Measurements from ENCODE around the gene THADA.
"Not testable (repeated sequence)": the region's sequence is repeated elsewhere in the genome, so short reads cannot be mapped to it uniquely, and the experiment has no call there.

Gene THADA

GRCh38 chr2:43595603-43596412 is at the start of gene THADA:
THADA (minus strand) TSS chr2:43596038; CDS start chr2:43592392, 3,646 bp downstream.
- peak; percentile 93 to 98 (median 94) for DNase-seq (ENCODE audit: low read depth in 2 of 3, low spot score in 2 of 3)

- DNase-seq (ENCODE audit: low read depth in 2 of 3, low spot score in 2 of 3) = no peak
Observed at GRCh38 chr2:43643680-43644079, 47.8 kb upstream of the THADA start.

- DNase-seq (ENCODE audit: low read depth in 2 of 3, low spot score in 2 of 3) = no peak
Observed at GRCh38 chr2:43642363-43642762, 46.5 kb upstream of the THADA start.

- peak; percentile 72 to 88 (median 84) for DNase-seq (ENCODE audit: low read depth in 2 of 3, low spot score in 2 of 3)
Observed at GRCh38 chr2:43637030-43637803, 41.4 kb upstream of the THADA start, which contains the start of gene PLEKHH2. PLEKHH2 (plus strand) TSS chr2:43637260; CDS start chr2:43644674, 7,414 bp downstream.

GRCh38 chr2:43636621-43637020 is 40.8 kb upstream of the THADA start:
- DNase-seq (ENCODE audit: low read depth in 2 of 3, low spot score in 2 of 3) = peak in 2 of 3 experiments; percentile 1 to 3

GRCh38 chr2:43636153-43636552 is 40.3 kb upstream of the THADA start:
- not testable (repeated sequence) for DNase-seq (ENCODE audit: low read depth in 2 of 3, low spot score in 2 of 3)

GRCh38 chr2:43634604-43635306 is 38.9 kb upstream of the THADA start:
- no peak for DNase-seq (ENCODE audit: low read depth in 2 of 3, low spot score in 2 of 3)

- DNase-seq (ENCODE audit: low read depth in 2 of 3, low spot score in 2 of 3) = no peak
Observed at GRCh38 chr2:43631618-43632317, 35.9 kb upstream of the THADA start.

GRCh38 chr2:43622931-43623451 is 27.2 kb upstream of the THADA start:
- DNase-seq (ENCODE audit: low read depth in 2 of 3, low spot score in 2 of 3) = no peak

GRCh38 chr2:43619511-43619910 is 23.7 kb upstream of the THADA start:
- DNase-seq (ENCODE audit: low read depth in 2 of 3, low spot score in 2 of 3) = no peak

GRCh38 chr2:43616967-43617680 is 21.3 kb upstream of the THADA start:
- no peak for DNase-seq (ENCODE audit: low read depth in 2 of 3, low spot score in 2 of 3)

GRCh38 chr2:43612944-43613343 is 17.1 kb upstream of the THADA start:
- no peak for DNase-seq (ENCODE audit: low read depth in 2 of 3, low spot score in 2 of 3)

GRCh38 chr2:43611987-43612894 is 16.4 kb upstream of the THADA start:
- peak in 2 of 3 experiments; percentile 26 to 47 for DNase-seq (ENCODE audit: low read depth in 2 of 3, low spot score in 2 of 3)

- DNase-seq (ENCODE audit: low read depth in 2 of 3, low spot score in 2 of 3) = no peak
Observed at GRCh38 chr2:43610361-43610760, 14.5 kb upstream of the THADA start.

- DNase-seq (ENCODE audit: low read depth in 2 of 3, low spot score in 2 of 3) = peak in 1 of 3 experiments; percentile 9
Observed at GRCh38 chr2:43609290-43609918, 13.6 kb upstream of the THADA start.

- no peak for DNase-seq (ENCODE audit: low read depth in 2 of 3, low spot score in 2 of 3)
Observed at GRCh38 chr2:43605851-43606250, 10.0 kb upstream of the THADA start.

GRCh38 chr2:43605079-43605655 is 9.3 kb upstream of the THADA start:
- no peak for DNase-seq (ENCODE audit: low read depth in 2 of 3, low spot score in 2 of 3)

- no peak for DNase-seq (ENCODE audit: low read depth in 2 of 3, low spot score in 2 of 3)
Observed at GRCh38 chr2:43604674-43605073, 8.8 kb upstream of the THADA start.

All from activated CD8-positive, alpha-beta memory T cell treated with anti-CD3 and anti-CD28 coated beads for 48 hours (primary cell).